HG03457 (cell line): ENCODE results near the gene HLA-DRB1.
"Not testable (repeated sequence)": the region's sequence is repeated elsewhere in the genome, so short reads cannot be mapped to it uniquely, and the experiment has no call there.

Source experiments
- ATAC-seq: cut with Tn5 transposase; IDR thresholded peaks from one replicate; pipeline ENCODE4 v1.9.1; 2021; ENCODE audit warnings: moderate number of reproducible peaks; ENCODE audit not compliant: unreplicated experiment

HLA-DRB1 gene

DNA sequence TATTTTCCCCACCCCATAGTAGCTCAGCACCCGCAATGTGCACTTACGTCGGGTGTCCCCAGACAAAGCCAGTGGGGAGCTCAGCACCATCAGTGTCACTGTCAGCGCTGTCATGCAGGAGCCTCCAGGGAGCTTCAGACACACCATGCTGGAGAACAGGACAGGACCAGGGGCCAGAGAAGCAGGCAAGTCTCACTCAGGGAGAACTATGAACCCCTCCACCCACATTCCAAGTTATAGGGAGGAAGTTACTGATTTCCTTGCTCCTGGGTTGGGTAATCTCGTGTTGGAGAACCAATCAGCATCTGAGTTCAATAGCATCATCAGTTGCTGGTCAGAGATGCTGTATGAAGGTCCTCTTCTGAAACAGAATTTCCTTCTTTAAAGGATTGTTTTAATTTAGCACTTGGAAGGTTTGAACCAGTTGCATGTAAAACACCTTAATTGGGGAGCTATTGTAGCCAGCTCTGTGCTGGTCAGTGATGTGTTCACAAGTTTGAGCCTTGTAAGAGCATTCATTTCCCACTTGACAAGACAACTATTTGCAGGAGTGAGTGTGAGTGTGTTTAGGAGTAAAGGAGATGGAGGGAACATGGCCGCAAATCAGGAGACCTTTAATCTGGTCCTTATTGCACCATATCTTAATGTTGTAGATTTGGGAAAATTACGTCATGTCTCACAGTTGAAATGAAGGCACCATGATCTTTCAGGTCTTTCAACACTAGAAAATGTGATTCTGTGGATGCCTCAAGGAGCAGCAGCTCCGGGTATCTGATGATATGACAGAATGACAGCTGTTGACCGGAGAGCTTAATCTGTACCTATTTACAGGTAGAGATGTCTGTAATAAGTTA is at the start of gene HLA-DRB1:
Gene HLA-DRB1 (minus strand): TSS at position 253 of the 854 bp plus-strand sequence. CDS start 106 bp downstream, at position 147.
- peak; percentile 89 for ATAC-seq

DNA sequence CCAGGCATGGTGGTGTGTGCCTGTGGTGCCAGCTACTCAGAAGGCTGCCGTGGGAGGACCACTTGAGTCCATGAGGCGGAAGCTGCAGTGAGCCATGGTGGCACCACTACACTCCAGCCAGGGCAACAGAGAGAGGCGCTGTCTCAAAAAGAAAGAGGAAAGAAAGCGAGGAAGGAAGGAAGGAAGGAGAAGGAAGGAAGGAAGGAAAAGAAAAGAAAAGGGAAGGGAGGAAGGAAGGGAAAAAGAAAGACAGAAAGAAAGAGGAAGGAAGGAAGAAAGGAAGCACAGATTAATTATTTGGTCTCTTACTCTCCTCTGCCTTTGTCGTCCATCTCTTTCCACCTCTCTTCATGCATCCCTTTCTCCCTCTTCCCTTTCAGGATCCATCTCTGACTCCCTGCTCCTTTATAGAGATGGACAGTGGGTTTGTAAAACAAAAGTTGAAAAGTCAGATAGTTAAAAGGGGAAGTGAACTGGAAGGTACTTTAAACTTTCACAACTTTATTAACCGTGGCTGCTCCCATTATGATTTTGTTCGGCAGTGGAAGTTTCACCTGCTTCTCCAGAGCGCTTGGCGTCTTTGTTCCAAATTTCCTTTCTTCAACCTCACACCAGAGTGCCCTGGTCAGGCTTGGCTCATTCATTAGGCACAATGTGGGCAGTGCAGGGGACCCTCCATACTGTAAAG is 49.0 kb upstream of the HLA-DRB1 start:
- no peak for ATAC-seq

DNA sequence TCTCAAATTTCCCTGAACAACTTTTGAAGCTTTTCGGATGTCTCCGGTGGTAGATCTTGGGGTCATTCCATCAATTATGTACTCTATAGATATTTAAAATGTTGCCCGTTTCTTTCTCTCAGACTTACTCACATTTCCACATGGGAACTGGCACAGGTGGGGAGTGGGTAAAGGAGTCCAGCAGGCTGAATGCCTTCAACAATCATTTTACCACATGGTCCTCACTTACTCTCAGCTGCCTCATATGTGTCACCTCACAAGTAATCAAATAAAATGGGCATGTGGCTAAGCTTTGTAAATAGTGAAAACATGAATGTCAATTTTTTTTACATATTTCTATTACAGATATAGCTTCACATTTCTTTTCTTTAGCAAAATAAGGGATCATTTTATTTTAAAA is 48.2 kb upstream of the HLA-DRB1 start:
- ATAC-seq = no peak

DNA sequence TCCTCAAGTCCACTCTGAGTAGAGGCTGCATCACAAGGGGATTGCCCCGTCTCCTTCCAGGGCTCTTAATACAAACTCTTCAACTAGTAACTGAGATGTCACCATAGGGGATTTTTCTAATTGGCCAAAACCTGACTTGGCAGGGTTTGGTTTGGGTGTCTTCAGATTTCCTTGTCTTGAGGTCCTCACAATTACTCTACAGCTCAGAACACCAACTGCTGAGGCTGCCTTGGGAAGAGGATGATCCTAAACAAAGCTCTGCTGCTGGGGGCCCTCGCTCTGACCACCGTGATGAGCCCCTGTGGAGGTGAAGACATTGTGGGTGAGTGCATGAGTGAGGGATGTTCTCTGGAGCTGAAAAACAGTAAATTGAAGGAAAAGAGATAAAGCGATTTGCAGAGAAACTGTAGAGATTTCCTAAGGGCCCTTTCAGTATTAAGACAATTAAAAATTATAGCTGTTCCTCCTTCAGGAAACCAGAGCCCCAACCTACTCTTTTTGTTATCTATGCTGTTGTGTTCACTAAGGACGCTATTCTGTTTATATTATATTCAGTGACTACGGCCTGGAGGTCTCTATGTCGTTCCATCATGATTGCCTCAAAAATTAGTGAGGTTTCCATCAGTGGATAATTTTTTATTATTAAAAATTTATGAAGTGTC is 47.7 kb upstream of the HLA-DRB1 start, which contains the start of gene HLA-DQA1:
Gene HLA-DQA1 (plus strand): TSS at position 188 of the 662 bp plus-strand sequence. CDS start 53 bp downstream, at position 241.
- no peak for ATAC-seq

DNA sequence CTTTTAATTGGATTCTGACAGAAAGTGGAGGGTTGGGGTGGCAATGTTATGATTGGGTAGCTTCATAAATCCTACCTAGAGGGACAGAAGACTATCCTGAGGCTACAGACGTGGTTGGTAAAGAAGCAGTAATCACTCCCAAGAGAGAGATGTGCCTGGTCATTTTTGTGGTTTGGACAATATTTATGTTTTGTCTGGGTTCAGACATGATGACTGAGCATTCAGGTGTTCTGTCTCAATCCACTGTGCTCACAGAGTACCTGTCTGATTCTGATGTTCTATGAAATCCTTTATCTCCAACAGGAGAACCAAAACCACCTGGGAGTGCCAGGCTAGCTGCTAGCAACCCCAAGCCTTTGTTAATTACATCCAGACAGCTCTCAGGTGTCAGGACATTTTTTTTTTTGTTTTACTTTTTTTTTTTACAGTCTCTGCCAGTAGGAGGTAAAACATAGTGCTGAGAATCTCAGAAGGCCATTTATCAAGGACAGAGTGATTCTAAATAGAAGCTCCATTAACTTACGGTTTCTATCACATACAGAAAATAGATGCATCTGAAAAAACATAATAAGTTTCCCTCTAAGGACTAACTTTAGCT is 46.0 kb upstream of the HLA-DRB1 start:
- ATAC-seq = no peak

DNA sequence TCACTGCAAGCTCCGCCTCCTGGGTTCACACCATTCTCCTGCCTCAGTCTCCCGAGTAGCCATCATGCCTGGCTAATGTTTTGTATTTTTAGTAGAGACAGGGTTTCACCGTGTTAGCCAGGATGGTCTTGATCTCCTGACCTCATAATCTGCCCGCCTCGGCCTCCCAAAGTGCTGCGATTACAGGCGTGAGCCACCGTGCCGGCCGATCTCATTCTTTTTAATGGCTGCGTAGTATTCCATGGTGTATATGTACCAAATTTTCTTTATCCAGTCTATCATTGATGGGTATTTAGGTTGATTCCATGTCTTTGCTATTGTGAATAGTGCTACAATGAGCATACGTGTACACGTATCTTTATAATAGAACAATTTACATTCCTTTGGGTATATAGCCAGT is 40.1 kb upstream of the HLA-DRB1 start:
- not testable (repeated sequence) for ATAC-seq

DNA sequence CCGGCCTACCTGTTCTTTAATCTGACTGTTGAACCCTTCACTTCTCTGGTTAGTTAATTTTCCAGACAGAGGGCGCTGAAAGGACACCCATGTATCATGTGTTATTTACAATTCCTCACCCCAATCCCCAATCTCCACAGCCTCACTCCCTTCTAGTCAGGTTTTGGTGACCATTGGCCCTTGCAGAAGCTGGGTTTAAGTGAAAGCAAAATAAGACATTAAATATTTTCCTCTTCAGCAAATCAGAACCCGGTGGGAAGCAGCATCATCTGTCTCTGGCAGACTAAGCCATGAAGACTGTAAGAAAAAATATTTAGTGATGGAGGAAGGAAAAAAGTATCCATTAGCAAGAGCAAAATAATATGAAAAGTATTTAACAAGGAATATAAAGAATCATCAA is 38.2 kb upstream of the HLA-DRB1 start:
- ATAC-seq = no peak

DNA sequence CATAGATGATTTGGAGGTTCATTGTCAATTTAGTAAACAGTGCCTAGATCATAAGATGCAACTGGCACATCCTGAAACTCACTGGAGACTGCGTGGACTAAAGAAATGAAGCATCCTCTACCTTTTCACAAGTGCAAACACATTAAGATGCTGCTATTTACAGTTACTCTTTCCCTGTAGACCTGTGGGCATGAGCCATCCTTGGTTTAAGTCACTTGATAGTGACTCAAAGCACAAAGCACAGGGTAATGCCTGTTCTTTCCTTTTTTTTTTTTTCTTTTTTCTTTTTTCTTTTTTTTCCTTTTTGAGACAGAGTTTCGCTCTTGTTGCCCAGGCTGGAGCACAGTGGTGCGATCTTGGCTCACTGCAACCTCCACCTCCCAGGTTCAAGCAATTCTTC is 37.6 kb upstream of the HLA-DRB1 start:
- ATAC-seq = no peak

DNA sequence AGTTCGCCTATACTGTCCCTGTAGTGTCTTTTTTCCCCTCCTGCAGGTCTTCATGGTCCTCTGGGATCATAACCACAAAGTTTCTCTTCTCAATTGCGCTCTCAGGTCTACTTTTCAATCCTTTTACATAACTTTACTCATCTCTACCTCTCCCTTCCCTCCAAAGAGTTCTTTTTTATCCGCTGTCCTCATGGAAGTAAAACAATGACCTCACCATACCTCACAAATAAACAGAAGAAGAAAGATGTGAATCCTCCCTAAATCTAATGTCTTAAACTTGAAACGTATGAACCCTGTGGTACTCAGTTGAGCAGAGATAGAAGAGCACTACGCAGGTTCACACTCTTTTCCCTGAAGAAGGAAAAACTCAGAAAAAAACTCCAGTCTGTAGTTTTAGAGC is 35.5 kb upstream of the HLA-DRB1 start:
- no peak for ATAC-seq

DNA sequence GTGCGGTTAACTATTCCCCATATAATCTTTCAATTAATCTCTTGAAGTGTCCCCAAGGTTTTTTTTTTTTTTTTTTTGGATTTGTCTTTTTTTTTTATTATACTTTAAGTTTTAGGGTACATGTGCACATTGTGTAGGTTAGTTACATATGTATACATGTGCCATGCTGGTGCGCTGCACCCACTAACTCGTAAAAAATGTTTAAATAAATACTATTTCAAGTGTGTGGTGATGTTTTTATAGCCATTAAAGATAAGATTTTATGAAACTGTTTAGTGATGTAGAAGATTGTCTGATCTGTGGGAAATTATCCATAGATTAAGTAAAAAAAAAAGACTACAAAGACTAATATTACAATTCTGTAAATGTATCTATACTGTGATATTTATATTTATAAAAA is 34.9 kb upstream of the HLA-DRB1 start:
- no peak for ATAC-seq

DNA sequence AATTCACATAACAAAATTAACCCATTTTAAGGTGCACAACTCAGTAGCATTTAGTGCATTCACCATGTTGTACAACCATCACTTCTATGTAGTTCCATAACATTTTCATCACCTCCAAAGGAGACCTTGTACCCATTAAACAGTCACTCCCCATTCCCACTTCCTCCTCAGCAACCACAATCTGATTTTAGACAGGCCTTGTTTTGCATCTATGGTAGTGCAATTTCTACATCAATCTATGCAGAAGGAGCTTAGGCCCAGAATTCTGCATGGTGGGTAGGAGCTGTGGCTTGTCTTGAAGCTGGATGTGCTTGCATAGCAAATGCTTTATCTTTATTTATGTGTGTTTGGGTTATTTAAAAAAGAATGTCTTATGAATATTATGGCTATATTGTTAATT is 34.0 kb upstream of the HLA-DRB1 start:
- ATAC-seq = no peak

DNA sequence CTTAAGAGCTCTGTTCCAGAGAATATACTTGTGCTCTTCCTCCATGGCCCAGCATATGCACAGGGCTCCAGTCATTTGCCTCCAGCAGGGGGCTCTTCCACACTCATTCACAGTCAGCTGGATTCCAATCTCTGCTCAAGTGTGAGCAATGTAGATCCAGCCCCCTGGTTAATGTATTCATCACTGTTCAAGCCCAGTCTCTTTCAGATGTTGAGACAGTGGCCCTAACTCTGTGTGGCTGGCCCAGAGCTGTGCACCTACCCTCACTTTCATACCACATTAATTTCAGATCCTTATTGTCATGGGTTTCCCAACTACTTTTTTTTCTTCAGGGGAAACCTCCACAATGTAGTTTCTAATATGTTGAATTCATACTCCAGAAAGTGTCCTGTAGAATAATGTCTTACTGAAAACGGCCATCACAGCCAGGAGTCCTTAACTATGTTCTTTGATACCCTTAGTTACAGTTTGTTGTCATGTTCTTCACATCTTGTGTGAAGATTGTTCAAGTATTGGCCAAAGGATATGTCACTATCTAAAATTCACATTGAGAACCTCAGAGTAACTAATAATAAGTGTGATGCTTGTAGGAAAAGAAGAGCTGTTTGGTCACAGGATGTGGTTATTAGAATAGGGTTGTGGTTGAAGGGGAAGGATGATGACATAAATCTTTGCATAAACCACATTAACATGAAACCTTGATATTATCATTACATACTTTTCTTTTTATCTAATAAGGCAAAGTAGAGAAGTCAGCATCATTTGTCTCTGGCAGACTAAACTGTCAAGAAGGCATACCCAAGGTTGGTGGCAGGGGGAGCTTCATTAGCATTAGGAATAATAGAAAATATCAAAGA is 33.1 kb upstream of the HLA-DRB1 start:
- peak; percentile 49 for ATAC-seq

DNA sequence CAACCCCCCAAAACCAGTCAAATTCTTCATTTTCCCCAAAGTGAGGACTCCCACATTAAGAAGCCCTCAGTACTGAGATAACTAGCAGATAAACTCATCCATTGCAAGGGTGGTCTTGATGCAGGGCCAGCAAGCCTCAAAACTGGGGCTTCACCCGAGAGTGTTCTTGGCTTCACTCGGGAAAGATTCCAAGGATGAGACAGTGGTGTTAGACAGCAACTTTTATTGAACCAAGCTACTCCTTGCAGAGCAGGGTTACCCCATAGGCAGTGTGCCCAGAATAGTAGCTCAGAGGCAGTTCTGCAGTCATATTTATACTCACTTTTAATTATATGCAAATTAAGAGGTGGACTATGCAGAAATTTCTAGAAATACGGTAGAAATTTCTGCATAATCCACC is 31.7 kb upstream of the HLA-DRB1 start:
- no peak for ATAC-seq

DNA sequence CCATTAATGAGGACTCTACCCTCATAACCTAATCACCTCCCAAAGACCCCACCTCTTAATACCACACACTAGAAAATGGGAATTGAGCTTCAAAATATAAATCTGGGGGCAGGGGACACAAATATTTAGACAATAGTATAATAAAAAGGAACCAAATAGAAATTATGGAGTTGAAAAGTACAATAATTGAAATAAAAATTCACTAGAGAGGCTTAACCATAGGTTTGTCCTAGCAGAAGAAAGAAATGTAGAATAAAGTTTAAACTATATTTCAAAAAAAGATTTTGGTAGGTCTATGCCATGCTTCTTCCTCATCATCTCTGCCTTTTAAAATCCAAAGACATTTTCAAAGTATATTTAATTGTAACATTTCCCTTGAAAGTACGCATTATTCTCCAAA is 28.1 kb upstream of the HLA-DRB1 start:
- ATAC-seq = no peak

DNA sequence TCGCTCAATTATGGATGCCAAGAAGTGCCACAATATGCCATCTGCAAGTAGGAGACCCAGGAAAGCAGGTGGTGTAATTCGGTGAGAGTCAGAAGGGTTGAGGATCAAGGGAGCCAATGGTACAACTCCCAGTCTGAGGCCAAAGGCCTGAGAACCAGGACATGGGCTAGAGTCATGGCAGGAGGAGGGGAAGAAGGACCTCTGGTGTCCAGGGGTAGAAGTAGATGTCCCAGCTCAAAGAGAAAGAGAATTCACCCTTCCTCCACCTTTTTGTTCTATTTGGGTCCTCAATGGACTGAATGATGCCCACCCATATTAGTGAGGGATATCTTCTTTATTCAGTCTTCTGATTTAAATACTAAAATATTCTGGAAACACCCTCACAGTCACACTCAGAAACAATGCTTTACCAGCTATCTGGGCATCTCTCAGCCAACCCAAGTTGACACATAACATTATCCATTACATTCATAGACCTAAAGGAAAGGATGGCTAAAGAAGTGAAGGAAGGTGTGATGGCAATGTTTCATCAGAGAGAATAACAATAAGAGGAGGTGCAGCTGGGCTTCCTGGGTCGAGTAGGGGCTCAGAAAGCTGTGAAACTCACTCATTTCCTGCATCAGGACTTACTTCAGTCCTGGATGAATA is 26.4 kb upstream of the HLA-DRB1 start:
- no peak for ATAC-seq

DNA sequence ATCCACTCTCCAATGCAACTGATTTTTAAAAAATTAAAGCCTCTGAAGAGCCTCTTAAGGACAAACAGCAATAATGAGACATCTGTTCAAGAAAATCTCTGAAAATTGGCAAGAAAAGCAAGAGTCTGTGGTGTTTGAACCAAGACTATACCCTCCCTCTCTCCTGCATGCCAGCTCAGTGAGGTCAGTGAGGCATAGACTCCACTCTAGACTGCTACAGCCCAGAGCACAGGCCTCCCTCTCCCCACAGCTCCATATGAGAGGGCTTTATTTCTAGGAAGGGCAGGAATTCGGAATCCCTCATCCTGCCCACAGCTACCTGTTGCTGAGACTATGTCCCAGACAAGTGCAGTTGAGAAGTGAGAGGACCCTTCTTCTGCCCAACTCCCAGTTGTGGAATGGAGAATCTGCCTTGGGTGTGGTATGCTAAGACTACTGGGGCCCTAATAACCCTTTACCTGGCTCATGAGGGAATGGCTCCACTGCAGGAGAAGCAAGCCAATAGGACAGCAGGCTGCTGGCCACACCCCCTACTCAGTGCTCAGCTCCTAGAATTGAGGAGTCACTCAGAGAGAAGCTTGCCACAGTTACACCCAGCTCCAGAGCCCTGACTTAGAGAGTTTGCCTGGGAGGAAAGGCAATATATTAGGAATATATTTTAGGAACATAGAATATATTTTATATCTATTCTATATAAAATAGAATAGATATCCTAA is 24.9 kb upstream of the HLA-DRB1 start:
- no peak for ATAC-seq

DNA sequence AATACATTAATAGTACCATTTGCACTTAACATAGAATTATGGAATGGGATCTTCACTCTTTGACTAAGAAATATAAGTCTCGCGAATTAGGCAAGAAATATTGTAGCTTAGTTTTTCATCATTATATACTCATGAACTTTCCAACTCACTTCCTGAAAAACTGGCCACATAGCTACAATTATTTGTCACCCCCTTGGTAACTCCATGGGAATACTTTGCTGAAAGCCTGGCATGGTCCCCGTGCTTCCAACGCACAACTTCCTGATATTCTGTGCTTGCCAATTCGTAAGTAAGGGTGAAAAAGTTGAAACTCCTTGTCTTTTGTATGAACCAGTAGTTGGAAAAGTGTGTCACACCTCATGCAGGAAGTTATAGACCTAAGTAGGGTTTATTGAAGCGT is 23.8 kb upstream of the HLA-DRB1 start:
- ATAC-seq = no peak

DNA sequence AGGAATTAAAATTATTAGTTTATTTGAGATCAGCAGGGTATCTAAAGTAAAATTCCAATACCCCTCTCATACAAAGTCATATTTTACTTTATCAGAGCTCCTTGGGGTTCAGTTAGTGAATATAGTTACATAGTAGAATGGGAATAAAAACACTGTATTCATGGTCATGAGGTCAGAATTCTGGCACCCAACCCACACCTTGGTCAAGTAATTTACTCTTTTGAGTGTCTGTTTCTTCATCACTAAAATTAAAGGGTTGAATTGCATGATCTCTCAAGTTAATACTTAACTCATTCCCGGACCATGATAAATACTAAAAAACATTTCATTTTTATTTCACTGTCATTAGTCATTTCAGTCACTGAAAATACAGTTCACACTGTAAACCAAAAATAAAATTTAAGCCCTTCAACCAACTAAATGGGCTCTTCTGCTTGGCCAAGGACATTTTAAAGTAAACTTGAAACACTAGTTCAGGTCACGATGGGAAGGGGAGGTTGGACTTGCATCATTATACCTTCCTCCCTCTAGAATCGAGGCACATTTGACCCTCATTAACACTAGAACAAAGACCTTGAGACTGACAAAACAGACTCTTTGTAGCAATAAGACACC is 21.1 kb upstream of the HLA-DRB1 start:
- no peak for ATAC-seq
